ENCODE data around the gene GRPR.

GRPR gene

GRCh38 chrX:16186380-16187007, 63.1 kb downstream of the GRPR start:
- no peak for DNase-seq

- no peak for DNase-seq
Observed at GRCh38 chrX:16187024-16187760, 63.8 kb downstream of the GRPR start.

DNA sequence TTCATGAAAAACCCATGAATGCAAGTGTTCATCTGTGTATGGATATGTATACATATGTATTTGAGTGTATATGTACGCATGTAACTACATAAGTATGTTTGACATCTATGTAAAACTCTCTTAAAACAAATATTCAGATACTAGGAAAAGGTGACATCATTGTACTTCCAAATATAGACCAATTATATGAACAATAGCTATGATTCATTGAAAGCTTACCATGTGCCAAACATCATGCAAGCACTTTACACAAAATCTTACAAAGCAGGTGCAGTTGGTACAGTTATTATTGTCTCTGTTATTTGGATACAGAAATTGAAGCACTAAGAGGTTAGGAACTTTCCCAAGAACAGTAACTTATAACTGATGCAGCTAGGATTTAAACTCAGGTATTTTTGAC, 65.3 kb downstream of the GRPR start:
- no peak for DNase-seq

- DNase-seq = no peak
Observed at GRCh38 chrX:16191605-16192004, 68.2 kb downstream of the GRPR start.

DNA sequence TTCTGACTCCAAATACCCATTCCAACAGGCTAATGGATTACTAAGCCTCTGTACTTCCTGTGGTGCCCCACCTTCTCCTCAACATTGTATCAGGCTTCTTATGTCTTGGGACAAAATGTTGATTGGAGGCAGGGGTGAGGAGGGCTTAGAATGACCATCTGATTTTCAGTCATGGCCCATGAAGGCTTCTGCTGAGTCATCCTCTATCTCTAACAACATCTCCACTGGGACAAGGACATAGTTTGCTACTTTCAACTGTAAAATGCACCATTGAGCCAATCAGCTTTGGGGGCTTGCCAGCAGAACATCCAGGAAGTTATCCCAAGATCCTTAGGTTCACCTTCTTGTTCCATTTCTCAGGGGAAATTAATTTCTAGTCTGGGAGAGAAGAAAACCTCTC, 73.5 kb downstream of the GRPR start:
- DNase-seq = no peak

GRCh38 chrX:16199343-16199742, 76.0 kb downstream of the GRPR start:
- no peak for DNase-seq

DNA sequence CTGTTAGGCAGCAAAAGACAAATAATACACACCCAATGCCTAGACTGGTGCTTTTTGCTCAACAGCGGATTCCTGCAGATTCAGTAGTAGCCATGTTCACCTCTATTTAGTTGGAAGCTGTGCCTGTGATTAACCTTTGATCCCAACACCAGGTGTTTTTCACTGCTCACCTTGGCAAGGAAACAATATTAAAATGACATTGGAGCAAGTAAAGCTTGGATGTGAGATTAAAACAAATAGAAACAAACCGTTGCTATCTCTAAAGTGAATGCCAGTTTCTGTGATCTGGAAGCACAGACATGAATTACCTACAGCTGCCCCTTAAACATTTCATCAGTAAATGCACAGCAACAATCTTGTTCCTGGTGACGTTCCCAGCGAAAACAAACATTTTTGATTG, 79.6 kb downstream of the GRPR start:
- DNase-seq = no peak
